Measurements from ENCODE around the gene KIAA0319L.

DNA sequence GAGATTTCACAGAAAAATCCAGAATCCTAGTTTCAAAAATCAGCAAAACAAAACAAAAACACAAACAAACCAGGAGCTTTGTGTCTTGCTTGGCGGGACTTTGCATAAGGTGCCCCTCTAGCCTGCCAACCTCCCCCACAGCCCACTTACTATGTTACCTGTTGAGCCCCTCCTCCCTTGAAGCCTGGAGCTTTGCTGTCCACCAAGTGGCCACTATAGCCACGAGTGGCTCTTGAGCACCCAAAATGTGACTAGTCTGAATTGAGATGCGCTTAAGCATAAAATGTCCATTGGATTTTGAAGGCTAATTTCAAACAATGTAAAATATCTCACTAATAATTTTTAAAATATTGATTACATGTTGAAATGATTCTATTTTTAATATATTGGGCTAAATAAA lies 28.1 kb upstream of the KIAA0319L start:
- TF ChIP-seq, protein P1, sequence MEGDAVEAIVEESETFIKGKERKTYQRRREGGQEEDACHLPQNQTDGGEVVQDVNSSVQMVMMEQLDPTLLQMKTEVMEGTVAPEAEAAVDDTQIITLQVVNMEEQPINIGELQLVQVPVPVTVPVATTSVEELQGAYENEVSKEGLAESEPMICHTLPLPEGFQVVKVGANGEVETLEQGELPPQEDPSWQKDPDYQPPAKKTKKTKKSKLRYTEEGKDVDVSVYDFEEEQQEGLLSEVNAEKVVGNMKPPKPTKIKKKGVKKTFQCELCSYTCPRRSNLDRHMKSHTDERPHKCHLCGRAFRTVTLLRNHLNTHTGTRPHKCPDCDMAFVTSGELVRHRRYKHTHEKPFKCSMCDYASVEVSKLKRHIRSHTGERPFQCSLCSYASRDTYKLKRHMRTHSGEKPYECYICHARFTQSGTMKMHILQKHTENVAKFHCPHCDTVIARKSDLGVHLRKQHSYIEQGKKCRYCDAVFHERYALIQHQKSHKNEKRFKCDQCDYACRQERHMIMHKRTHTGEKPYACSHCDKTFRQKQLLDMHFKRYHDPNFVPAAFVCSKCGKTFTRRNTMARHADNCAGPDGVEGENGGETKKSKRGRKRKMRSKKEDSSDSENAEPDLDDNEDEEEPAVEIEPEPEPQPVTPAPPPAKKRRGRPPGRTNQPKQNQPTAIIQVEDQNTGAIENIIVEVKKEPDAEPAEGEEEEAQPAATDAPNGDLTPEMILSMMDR (conservative IDR thresholded peaks at IDR 0.05) = no peak
- TF ChIP-seq EZH2 (IDR thresholded peaks at IDR 0.05; ENCODE audit: low read depth) = no peak
